Medulla oblongata (tissue), 1 donor: ENCODE results near the gene DUOXA2.

Source experiments
- DNase-seq: peaks from one replicate; pipeline ENCODE4 v3.0.0-alpha.2; 2015; ENCODE audit errors: extremely low spot score

The DUOXA2 gene

DNA sequence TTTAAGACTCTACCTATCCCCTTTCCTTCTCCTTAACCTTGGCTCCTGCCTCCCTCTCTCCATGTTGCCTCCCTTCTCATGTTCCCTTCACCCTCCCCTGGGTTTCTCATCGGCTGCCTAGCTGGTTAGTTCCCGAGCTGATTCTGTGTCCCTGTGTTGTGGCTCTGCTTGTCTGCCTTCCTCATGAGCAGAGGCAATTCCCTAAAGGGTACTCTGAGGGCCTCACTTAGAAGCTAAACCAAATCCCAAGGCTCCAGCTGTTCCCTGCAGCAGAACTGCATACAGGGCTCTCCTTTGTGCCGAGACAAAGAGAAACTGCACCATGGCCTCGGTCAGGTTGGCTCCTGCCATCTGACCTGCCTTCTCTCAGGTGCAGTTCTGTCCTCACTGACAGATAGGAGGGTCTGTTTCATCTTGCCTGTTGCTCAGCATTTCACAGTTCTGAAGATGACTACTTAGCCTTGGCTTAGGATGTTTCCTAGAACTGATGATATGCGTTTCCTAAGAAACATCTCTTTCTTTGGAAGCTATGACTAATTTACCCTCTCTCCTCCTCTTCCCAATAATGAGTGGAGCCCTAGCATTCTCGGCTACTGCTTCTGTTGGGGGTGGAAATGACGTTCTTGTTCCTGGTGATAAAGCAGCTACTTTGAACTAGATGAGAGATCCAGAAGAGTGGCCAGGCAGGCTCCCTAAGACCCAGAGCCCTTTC is 42.8 kb downstream of the DUOXA2 start:
- no peak for DNase-seq

- DNase-seq: peak; percentile 86
Measured at GRCh38 chr15:45157974-45158373, 43.8 kb downstream of the DUOXA2 start.

DNA sequence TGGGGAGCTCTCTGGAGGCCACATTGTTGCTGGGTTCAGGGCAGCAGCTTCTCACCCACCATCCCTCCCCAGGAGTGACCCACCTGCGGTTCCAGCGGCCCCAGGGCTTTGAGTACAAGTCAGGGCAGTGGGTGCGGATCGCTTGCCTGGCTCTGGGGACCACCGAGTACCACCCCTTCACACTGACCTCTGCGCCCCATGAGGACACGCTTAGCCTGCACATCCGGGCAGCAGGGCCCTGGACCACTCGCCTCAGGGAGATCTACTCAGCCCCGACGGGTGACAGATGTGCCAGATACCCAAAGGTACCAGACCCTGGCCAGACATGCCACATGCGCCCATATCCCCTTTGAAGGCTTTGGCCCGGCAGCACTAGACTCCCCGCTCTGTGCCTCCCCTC is 47.5 kb downstream of the DUOXA2 start:
- no peak for DNase-seq

- DNase-seq: peak; percentile 91
Measured at GRCh38 chr15:45162771-45163507, 48.8 kb downstream of the DUOXA2 start.

GRCh38 chr15:45163508-45163856 is 49.4 kb downstream of the DUOXA2 start:
- DNase-seq: no peak

DNA sequence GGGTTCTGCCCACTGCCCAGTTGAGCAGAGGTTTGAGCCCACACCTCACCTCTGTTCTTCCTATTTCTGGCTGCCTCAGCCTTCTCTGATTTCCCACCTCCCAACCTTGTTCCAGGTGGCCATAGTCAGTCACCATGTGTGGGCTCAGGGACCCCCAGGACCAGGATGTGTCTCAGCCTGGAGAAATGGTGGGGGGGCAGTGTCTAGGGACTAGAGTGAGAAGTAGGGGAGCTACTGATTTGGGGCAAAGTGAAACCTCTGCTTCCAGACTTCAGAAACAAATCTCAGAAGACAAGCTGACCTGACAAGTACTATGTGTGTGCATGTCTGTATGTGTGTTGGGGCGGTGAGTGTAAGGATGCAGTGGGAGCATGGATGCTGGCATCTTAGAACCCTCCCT is 50.8 kb downstream of the DUOXA2 start:
- no peak for DNase-seq

- DNase-seq: no peak
Measured at GRCh38 chr15:45165536-45165935, 51.4 kb downstream of the DUOXA2 start.

DNA sequence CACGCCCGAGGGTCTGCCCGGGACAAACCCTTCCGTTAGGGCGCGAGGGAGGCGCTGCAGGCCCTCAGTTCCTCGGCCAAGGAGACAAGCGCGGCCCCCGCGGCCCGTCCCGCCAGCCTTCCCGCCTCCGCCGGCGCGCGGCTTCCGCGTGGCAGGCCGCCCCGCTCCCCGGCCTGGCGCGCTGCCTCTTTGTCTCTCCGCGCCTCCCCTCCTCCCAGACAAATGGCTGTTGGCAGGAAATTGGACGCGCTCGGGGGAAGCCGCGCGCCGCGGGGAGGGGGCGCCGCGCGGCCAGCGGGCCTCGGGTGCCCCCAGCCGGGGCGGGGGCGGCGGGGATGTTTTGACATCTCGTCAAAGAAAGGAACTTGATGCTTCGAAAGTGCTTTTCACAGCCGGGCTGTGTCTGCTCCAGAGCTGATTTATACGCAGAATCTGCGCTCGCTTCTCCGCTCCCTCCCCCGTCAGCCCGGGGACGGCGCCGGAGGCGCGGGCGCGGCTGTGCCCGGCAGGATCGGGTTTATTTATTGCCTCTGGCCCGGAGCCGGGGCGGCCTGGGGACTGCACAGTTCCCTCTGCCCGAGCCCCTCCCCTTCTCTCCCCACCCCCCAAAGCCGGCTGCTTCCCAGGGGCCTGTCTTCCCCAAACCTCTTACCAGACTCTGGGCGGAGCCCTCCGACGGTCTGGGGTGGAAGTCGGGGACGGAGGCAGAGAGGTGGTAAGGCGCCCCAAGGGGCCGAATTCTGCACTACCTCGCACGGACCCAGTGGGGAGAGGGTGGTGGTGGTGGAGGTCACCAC is 52.9 kb downstream of the DUOXA2 start:
- DNase-seq: peak; percentile 90

- no peak for DNase-seq
Measured at GRCh38 chr15:45167631-45168205, 53.6 kb downstream of the DUOXA2 start.
